GM18499 (cell line): ENCODE data around the gene SHQ1.
"Not testable (repeated sequence)": the region's sequence is repeated elsewhere in the genome, so short reads cannot be mapped to it uniquely, and the experiment has no call there.

Experiments
- ATAC-seq: cut with Tn5 transposase; IDR thresholded peaks from one replicate; pipeline ENCODE4 v1.9.1; 2021; ENCODE audit warnings: moderate number of reproducible peaks; ENCODE audit not compliant: insufficient read depth, unreplicated experiment

Gene SHQ1

GRCh38 chr3:72756900-72757299 lies 91.3 kb downstream of the SHQ1 start:
- peak; percentile 100 for ATAC-seq

GRCh38 chr3:72754582-72754981 lies 93.7 kb downstream of the SHQ1 start:
- ATAC-seq, result no peak

- no peak for ATAC-seq
These were observed 94.8 kb downstream of the SHQ1 start for GRCh38 chr3:72753495-72753894.

GRCh38 chr3:72750405-72750965 lies 97.8 kb downstream of the SHQ1 start:
- ATAC-seq, result no peak

- ATAC-seq, result no peak
These were observed 99.6 kb downstream of the SHQ1 start for GRCh38 chr3:72748659-72749058.

GRCh38 chr3:72746430-72747411 lies 101.5 kb downstream of the SHQ1 start:
- no peak for ATAC-seq

- no peak for ATAC-seq
These were observed 102.9 kb downstream of the SHQ1 start for GRCh38 chr3:72745146-72745999.

- ATAC-seq, result no peak
These were observed 103.9 kb downstream of the SHQ1 start for GRCh38 chr3:72744330-72744729.

GRCh38 chr3:72739531-72740466 lies 108.4 kb downstream of the SHQ1 start:
- no peak for ATAC-seq

- ATAC-seq, result no peak
These were observed 109.3 kb downstream of the SHQ1 start for GRCh38 chr3:72738752-72739530.

- not testable (repeated sequence) for ATAC-seq
These were observed 113.2 kb downstream of the SHQ1 start for GRCh38 chr3:72735072-72735471.

GRCh38 chr3:72733676-72734075 lies 114.6 kb downstream of the SHQ1 start:
- ATAC-seq, result no peak

- ATAC-seq, result not testable (repeated sequence)
These were observed 115.4 kb downstream of the SHQ1 start for GRCh38 chr3:72732666-72733345.

- no peak for ATAC-seq
These were observed 119.2 kb downstream of the SHQ1 start for GRCh38 chr3:72728958-72729467.

GRCh38 chr3:72728329-72728889 lies 119.8 kb downstream of the SHQ1 start:
- ATAC-seq, result no peak

- ATAC-seq, result no peak
These were observed 120.5 kb downstream of the SHQ1 start for GRCh38 chr3:72727726-72728125.

- no peak for ATAC-seq
These were observed 121.1 kb downstream of the SHQ1 start for GRCh38 chr3:72727172-72727571.

- no peak for ATAC-seq
These were observed 123.0 kb downstream of the SHQ1 start for GRCh38 chr3:72725229-72725628.
